ENCODE data around the gene PSG5. TPM values are rescaled to one million over a fixed set of nuclear protein-coding genes. Genes with fewer than 3 reads are reported as not detected.
"Not testable (repeated sequence)": the region's sequence is repeated elsewhere in the genome, so short reads cannot be mapped to it uniquely, and the experiment has no call there.

The PSG5 gene
- total and polyA plus RNA-seq, 10 of the 15 experiments (the other 5 are each of a cell fraction or from before 2014, with no cell fraction given), result 0.27 TPM; not detected in 9

DNA sequence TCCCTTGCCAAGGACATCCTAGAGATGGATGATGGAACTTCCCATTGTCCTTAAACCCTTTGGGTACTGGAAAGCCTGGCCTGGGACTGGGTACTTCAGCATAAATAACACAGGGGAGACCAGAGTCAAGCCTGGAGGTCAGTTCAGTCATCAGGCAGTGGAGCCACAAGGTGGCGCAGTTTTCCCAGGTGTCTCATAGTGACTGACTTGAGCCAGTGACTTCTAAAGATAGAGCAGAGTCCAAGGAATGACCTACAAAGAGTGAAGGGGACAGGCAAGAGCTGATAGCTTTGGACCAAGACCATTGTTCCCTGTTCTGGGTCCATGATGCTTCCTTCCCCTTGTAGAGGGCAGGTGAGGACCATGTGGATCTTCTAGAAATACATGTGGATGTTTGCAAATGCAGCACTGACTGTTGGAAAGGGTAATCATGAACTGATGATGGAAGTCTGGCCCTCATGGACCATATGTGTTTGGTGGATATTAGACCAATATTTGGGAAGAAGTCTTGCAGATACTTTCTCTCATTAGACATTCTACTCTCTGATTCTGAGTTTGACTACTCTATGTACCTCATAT, 6.7 kb downstream of the PSG5 start:
- SMC1A ChIA-PET (ENCODE audit: uncharacterized antibody, unreplicated experiment); H3K36me3 ChIP-seq (ENCODE audit: control insufficient read depth in 2 of 2, insufficient read depth in 2 of 2, low read length in 1 of 2); H3K79me2 ChIP-seq (ENCODE audit: control insufficient read depth, insufficient read depth, low read length); BruUV-seq (replicated peaks); H3K9ac ChIP-seq (ENCODE audit: control insufficient read depth, insufficient read depth, low read length); H3K4me1 ChIP-seq (ENCODE audit: control insufficient read depth, insufficient read depth, low read length); H2AFZ ChIP-seq (ENCODE audit: control insufficient read depth, low read depth, low read length); H4K20me1 ChIP-seq (ENCODE audit: control insufficient read depth, insufficient read depth); POLR2A ChIA-PET; DNase-seq (ENCODE audit: low read depth, low spot score); H3K27me3 ChIP-seq (replicated peaks in 1 of 2; ENCODE audit: control insufficient read depth in 2 of 2, insufficient read depth in 2 of 2, low read length in 1 of 2); FAIRE-seq; H3K4me2 ChIP-seq (ENCODE audit: control insufficient read depth, insufficient read depth); ATAC-seq; H3K4me3 ChIP-seq; RAD21 ChIA-PET (ENCODE audit: unreplicated experiment); intact Hi-C loops (cut with micrococcal nuclease; ENCODE audit: unreplicated experiment); H3K27ac ChIP-seq (ENCODE audit: control insufficient read depth, insufficient read depth); H3K9me3 ChIP-seq (replicated peaks; ENCODE audit: control insufficient read depth, insufficient read depth, low read length); CTCF ChIA-PET; in situ Hi-C loops (cut with MboI): not testable (repeated sequence)
- peak in 1 of 3 experiments; percentile 6; a peak in 1 of 6 replicates for TF ChIP-seq CTCF (IDR thresholded peaks at IDR 0.05 in 2 of 3, conservative IDR thresholded peaks at IDR 0.05 in 1 of 3; ENCODE audit: control insufficient read depth in 2 of 3, extremely low read depth in 1 of 3, insufficient read depth in 1 of 3, low read depth in 3 of 3, low read length in 3 of 3)
- 0% methylated on average over 1 of the region's 1 CpG for WGBS (ENCODE audit: insufficient coverage, insufficient replicate concordance, low lambda C conversion rate, missing lambda C conversion rate)

- WGBS (ENCODE audit: insufficient coverage, insufficient replicate concordance, low lambda C conversion rate, missing lambda C conversion rate), result 16% methylated on average over 2 of the region's 3 CpGs
- DNase-seq (ENCODE audit: low read depth, low spot score); H3K4me2 ChIP-seq (ENCODE audit: control insufficient read depth, insufficient read depth); H3K4me1 ChIP-seq (ENCODE audit: control insufficient read depth, insufficient read depth, low read length); RAD21 ChIA-PET (ENCODE audit: unreplicated experiment); CTCF ChIA-PET; BruUV-seq (replicated peaks); SMC1A ChIA-PET (ENCODE audit: uncharacterized antibody, unreplicated experiment); H3K79me2 ChIP-seq (ENCODE audit: control insufficient read depth, insufficient read depth, low read length); H3K4me3 ChIP-seq; FAIRE-seq; H3K27me3 ChIP-seq (replicated peaks in 1 of 2; ENCODE audit: control insufficient read depth in 2 of 2, insufficient read depth in 2 of 2, low read length in 1 of 2); intact Hi-C loops (cut with micrococcal nuclease; ENCODE audit: unreplicated experiment); H4K20me1 ChIP-seq (ENCODE audit: control insufficient read depth, insufficient read depth); H3K27ac ChIP-seq (ENCODE audit: control insufficient read depth, insufficient read depth); ATAC-seq; POLR2A ChIA-PET; H3K9me3 ChIP-seq (replicated peaks; ENCODE audit: control insufficient read depth, insufficient read depth, low read length); in situ Hi-C loops (cut with MboI); H3K36me3 ChIP-seq (ENCODE audit: control insufficient read depth in 2 of 2, insufficient read depth in 2 of 2, low read length in 1 of 2); H3K9ac ChIP-seq (ENCODE audit: control insufficient read depth, insufficient read depth, low read length); H2AFZ ChIP-seq (ENCODE audit: control insufficient read depth, low read depth, low read length): not testable (repeated sequence)
Observed at GRCh38 chr19:43178577-43178976, 7.8 kb downstream of the PSG5 start.

DNA sequence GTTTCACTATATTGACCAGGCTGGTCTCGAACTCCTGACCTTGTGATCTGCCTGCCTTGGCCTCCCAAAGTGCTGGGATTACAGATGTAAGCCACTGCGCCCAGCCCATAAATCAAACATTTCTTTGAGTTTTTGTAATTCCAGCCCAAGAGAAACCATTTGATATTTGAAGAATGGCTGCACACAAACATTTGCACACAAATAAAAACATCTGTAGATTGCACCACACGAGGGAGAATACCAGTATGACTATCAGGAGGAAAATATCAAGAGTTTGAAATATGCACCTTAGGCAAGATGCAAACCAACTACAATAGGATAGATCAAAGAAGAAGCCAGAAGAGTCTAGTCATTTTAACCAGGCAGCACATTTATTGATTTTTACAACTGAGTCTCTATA, 20.4 kb downstream of the PSG5 start:
- ATAC-seq; H3K27me3 ChIP-seq (replicated peaks in 1 of 2; ENCODE audit: control insufficient read depth in 2 of 2, insufficient read depth in 2 of 2, low read length in 1 of 2); CTCF ChIA-PET; H3K9ac ChIP-seq (ENCODE audit: control insufficient read depth, insufficient read depth, low read length); FAIRE-seq; H3K36me3 ChIP-seq (ENCODE audit: control insufficient read depth in 2 of 2, insufficient read depth in 2 of 2, low read length in 1 of 2); H3K4me1 ChIP-seq (ENCODE audit: control insufficient read depth, insufficient read depth, low read length); POLR2A ChIA-PET; SMC1A ChIA-PET (ENCODE audit: uncharacterized antibody, unreplicated experiment); H3K27ac ChIP-seq (ENCODE audit: control insufficient read depth, insufficient read depth); BruUV-seq (replicated peaks); H4K20me1 ChIP-seq (ENCODE audit: control insufficient read depth, insufficient read depth); intact Hi-C loops (cut with micrococcal nuclease; ENCODE audit: unreplicated experiment); H3K79me2 ChIP-seq (ENCODE audit: control insufficient read depth, insufficient read depth, low read length); H3K4me3 ChIP-seq; H2AFZ ChIP-seq (ENCODE audit: control insufficient read depth, low read depth, low read length); RAD21 ChIA-PET (ENCODE audit: unreplicated experiment); H3K9me3 ChIP-seq (replicated peaks; ENCODE audit: control insufficient read depth, insufficient read depth, low read length); H3K4me2 ChIP-seq (ENCODE audit: control insufficient read depth, insufficient read depth); in situ Hi-C loops (cut with MboI); DNase-seq (ENCODE audit: low read depth, low spot score): not testable (repeated sequence)
- WGBS (ENCODE audit: insufficient coverage, insufficient replicate concordance, low lambda C conversion rate, missing lambda C conversion rate), result 31% methylated on average over 3 of the region's 3 CpGs

All from GM12878 (cell line).